SK-N-SH treated with all-trans-retinoic acid at 6 μM for 48 hours (cell line): ENCODE data around the gene SLC26A1.

Source experiments
- ATAC-seq: fragments of 200-7000 bp; cut with Tn5 transposase; 3 replicates; pipeline ENCODE4 v1.9.1; 2020; ENCODE audit warnings: mild to moderate bottlenecking, moderate library complexity
- ARNTL ChIP-seq: fragments of 450-650 bp; formaldehyde crosslinking; IDR thresholded peaks from 2 replicates; pipeline ENCODE4 v1.5.0; 2020; ENCODE audit warnings: low read depth, mild to moderate bottlenecking, moderate library complexity, borderline replicate concordance
- BACH2 ChIP-seq: fragments of 250-450 bp; sonication (Bioruptor Pico); IDR thresholded peaks from 2 replicates; pipeline ENCODE4 v1.9.0; 2021; ENCODE audit warnings: mild to moderate bottlenecking, borderline replicate concordance
- CREB5 ChIP-seq: fragments of 250-450 bp; sonication (Bioruptor Pico); IDR thresholded peaks from 2 replicates; pipeline ENCODE4 v1.5.1; 2020; ENCODE audit warnings: low read depth, mild to moderate bottlenecking, moderate library complexity
- CSDC2 ChIP-seq: fragments of 250-450 bp; sonication (Bioruptor Pico); IDR thresholded peaks from 2 replicates; pipeline ENCODE4 v1.5.0; 2020; ENCODE audit warnings: mild to moderate bottlenecking, moderate library complexity
- ESRRG ChIP-seq: fragments of 250-450 bp; sonication (Bioruptor Pico); IDR thresholded peaks from 2 replicates; pipeline ENCODE4 v1.6.1; 2021; ENCODE audit warnings: mild to moderate bottlenecking
- GLIS3 ChIP-seq: fragments of 250-450 bp; sonication (Bioruptor Pico); IDR thresholded peaks from 2 replicates; pipeline ENCODE4 v1.5.0; 2020; ENCODE audit warnings: mild to moderate bottlenecking, moderate library complexity
- ISL1 ChIP-seq: fragments of 250-450 bp; sonication (Bioruptor Pico); IDR thresholded peaks from 2 replicates; pipeline ENCODE4 v2.1.2; 2022; ENCODE audit warnings: mild to moderate bottlenecking, moderate library complexity
- OSR1 ChIP-seq: fragments of 250-450 bp; sonication (Bioruptor Pico); IDR thresholded peaks from 2 replicates; pipeline ENCODE4 v1.8.0; 2022; ENCODE audit warnings: moderate library complexity, mild to moderate bottlenecking, inconsistent platforms
- PATZ1 ChIP-seq: fragments of 250-450 bp; sonication (Bioruptor Pico); IDR thresholded peaks from 2 replicates; pipeline ENCODE4 v1.8.0; 2020; ENCODE audit warnings: mild to moderate bottlenecking, moderate library complexity, borderline replicate concordance
- POU6F1 ChIP-seq: fragments of 250-450 bp; sonication (Bioruptor Pico); IDR thresholded peaks from 2 replicates; pipeline ENCODE4 v1.8.0; 2021; ENCODE audit warnings: low read depth, mild to moderate bottlenecking, moderate library complexity, borderline replicate concordance
- PPARA ChIP-seq: fragments of 250-450 bp; sonication (Bioruptor Pico); IDR thresholded peaks from 2 replicates; pipeline ENCODE4 v1.5.0; 2020; ENCODE audit warnings: mild to moderate bottlenecking, borderline replicate concordance
- RARB ChIP-seq: fragments of 250-450 bp; sonication (Bioruptor Pico); IDR thresholded peaks from 2 replicates; pipeline ENCODE4 v1.8.0; 2021; ENCODE audit warnings: mild to moderate bottlenecking, moderate library complexity
- SNAI2 ChIP-seq: fragments of 250-450 bp; sonication (Bioruptor Pico); IDR thresholded peaks from 2 replicates; pipeline ENCODE4 v1.5.0; 2020; ENCODE audit warnings: mild to moderate bottlenecking, moderate library complexity
- TCF4 ChIP-seq: fragments of 250-450 bp; sonication (Bioruptor Pico); IDR thresholded peaks from 2 replicates; pipeline ENCODE4 v1.8.0; 2021; ENCODE audit warnings: mild to moderate bottlenecking, moderate library complexity, borderline replicate concordance
- ZC3H10 ChIP-seq: fragments of 250-450 bp; sonication (Bioruptor Pico); IDR thresholded peaks from 2 replicates; pipeline ENCODE4 v1.5.1; 2021; ENCODE audit warnings: mild to moderate bottlenecking, moderate library complexity
- ZFP3 ChIP-seq: fragments of 250-450 bp; sonication (Bioruptor Pico); IDR thresholded peaks from 2 replicates; pipeline ENCODE4 v1.5.0; 2020; ENCODE audit warnings: mild to moderate bottlenecking, moderate library complexity
- ZFP30 ChIP-seq: fragments of 450-650 bp; formaldehyde crosslinking; IDR thresholded peaks from 2 replicates; pipeline ENCODE4 v1.5.0; 2022; ENCODE audit warnings: mild to moderate bottlenecking, moderate library complexity
- ZNF565 ChIP-seq: fragments of 450-650 bp; formaldehyde crosslinking; conservative IDR thresholded peaks from 2 replicates; pipeline ENCODE4 v1.5.0; 2020; ENCODE audit warnings: low read depth, mild to moderate bottlenecking, moderate library complexity
- ZNF70 ChIP-seq: fragments of 450-650 bp; formaldehyde crosslinking; IDR thresholded peaks from 2 replicates; pipeline ENCODE4 v1.5.0; 2020; ENCODE audit warnings: mild to moderate bottlenecking, moderate library complexity
- ZNF8 ChIP-seq: fragments of 450-650 bp; formaldehyde crosslinking; IDR thresholded peaks from 2 replicates; pipeline ENCODE4 v1.5.0; 2020; ENCODE audit warnings: mild to moderate bottlenecking, moderate library complexity
- TF ChIP-seq, protein P1 (sequence below): fragments of 250-450 bp; sonication (Bioruptor Pico); IDR thresholded peaks from 2 replicates; pipeline ENCODE4 v1.5.0; 2020; ENCODE audit warnings: mild to moderate bottlenecking, moderate library complexity

Gene SLC26A1

GRCh38 chr4:1031956-1032795 lies 39.0 kb upstream of the SLC26A1 start (continued):
- TF ChIP-seq ZFP30 (CRISPR knock-in tag) (no peak), PPARA (CRISPR knock-in tag) (no peak), ZNF8 (no peak), SNAI2 (CRISPR knock-in tag) (no peak), OSR1 (CRISPR knock-in tag) (no peak)

- ATAC-seq = no peak
- TF ChIP-seq TCF4 (CRISPR knock-in tag) (no peak), ZFP30 (CRISPR knock-in tag) (no peak), CSDC2 (CRISPR knock-in tag) (no peak), PPARA (CRISPR knock-in tag) (no peak), PATZ1 (CRISPR knock-in tag) (no peak)
- TF ChIP-seq, protein P1, sequence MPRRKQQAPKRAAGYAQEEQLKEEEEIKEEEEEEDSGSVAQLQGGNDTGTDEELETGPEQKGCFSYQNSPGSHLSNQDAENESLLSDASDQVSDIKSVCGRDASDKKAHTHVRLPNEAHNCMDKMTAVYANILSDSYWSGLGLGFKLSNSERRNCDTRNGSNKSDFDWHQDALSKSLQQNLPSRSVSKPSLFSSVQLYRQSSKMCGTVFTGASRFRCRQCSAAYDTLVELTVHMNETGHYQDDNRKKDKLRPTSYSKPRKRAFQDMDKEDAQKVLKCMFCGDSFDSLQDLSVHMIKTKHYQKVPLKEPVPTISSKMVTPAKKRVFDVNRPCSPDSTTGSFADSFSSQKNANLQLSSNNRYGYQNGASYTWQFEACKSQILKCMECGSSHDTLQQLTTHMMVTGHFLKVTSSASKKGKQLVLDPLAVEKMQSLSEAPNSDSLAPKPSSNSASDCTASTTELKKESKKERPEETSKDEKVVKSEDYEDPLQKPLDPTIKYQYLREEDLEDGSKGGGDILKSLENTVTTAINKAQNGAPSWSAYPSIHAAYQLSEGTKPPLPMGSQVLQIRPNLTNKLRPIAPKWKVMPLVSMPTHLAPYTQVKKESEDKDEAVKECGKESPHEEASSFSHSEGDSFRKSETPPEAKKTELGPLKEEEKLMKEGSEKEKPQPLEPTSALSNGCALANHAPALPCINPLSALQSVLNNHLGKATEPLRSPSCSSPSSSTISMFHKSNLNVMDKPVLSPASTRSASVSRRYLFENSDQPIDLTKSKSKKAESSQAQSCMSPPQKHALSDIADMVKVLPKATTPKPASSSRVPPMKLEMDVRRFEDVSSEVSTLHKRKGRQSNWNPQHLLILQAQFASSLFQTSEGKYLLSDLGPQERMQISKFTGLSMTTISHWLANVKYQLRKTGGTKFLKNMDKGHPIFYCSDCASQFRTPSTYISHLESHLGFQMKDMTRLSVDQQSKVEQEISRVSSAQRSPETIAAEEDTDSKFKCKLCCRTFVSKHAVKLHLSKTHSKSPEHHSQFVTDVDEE = no peak
Measured at GRCh38 chr4:1031346-1031745, 38.1 kb upstream of the SLC26A1 start.

DNA sequence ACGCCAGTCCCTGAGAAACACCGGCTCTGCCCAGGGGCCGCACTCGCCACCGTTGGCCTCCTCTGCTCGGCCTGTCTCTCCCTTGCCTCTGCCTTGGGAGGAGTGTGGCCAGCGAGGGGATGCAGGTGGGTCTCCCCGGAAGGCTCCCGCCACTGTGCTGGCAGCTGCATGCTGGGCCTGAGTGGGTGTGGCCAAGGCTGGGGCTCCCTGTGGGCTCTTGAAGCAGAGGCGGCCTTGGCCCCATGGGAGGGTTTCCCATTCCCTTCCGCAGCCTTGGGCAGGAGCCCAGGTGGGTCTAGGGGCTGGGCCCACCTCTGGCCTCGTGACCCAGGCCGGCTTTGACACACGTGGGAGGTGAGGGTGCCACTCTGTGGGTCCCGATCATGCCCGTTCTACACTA lies 37.4 kb upstream of the SLC26A1 start:
- TF ChIP-seq ZNF70 (CRISPR knock-in tag) = no peak
- TF ChIP-seq SNAI2 (CRISPR knock-in tag) = no peak
- TF ChIP-seq, protein P1 = no peak
- no peak for TF ChIP-seq POU6F1
- TF ChIP-seq BACH2 (CRISPR knock-in tag) = no peak
- TF ChIP-seq ZNF8 = no peak
- no peak for TF ChIP-seq ESRRG (CRISPR knock-in tag)
- TF ChIP-seq CSDC2 (CRISPR knock-in tag) = no peak
- TF ChIP-seq ZC3H10 (CRISPR knock-in tag) = no peak
- TF ChIP-seq RARB (CRISPR knock-in tag) = no peak
- TF ChIP-seq ZNF565 (CRISPR knock-in tag) = no peak
- TF ChIP-seq ZFP3 (CRISPR knock-in tag) = no peak
- TF ChIP-seq ISL1 = no peak
- ATAC-seq = no peak

- peak; percentile 7; the same call in 1 of the 3 replicates for ATAC-seq
- no peak for TF ChIP-seq GLIS3 (CRISPR knock-in tag)
- no peak for TF ChIP-seq ZFP30 (CRISPR knock-in tag)
- no peak for TF ChIP-seq PATZ1 (CRISPR knock-in tag)
- no peak for TF ChIP-seq TCF4 (CRISPR knock-in tag)
- TF ChIP-seq ZFP3 (CRISPR knock-in tag) = no peak
- TF ChIP-seq CREB5 (CRISPR knock-in tag) = no peak
- TF ChIP-seq POU6F1 = no peak
- TF ChIP-seq RARB (CRISPR knock-in tag) = no peak
- no peak for TF ChIP-seq ZNF70 (CRISPR knock-in tag)
- no peak for TF ChIP-seq ARNTL
- TF ChIP-seq ISL1 = no peak
- no peak for TF ChIP-seq ZC3H10 (CRISPR knock-in tag)
Measured at GRCh38 chr4:1030031-1030430, 36.8 kb upstream of the SLC26A1 start.
